ENCODE results near the gene PRKACG.

PRKACG gene

GRCh38 chr9:68981789-68982188 is 32.1 kb downstream of the PRKACG start:
- DNase-seq (ENCODE audit: low spot score) = no peak

GRCh38 chr9:68980341-68980914 is 33.5 kb downstream of the PRKACG start:
- DNase-seq (ENCODE audit: low spot score) = no peak

GRCh38 chr9:68979538-68980314 is 34.2 kb downstream of the PRKACG start:
- no peak for DNase-seq (ENCODE audit: low spot score)

GRCh38 chr9:68978501-68978900 is 35.4 kb downstream of the PRKACG start:
- DNase-seq (ENCODE audit: low spot score) = no peak

GRCh38 chr9:68978066-68978465 is 35.8 kb downstream of the PRKACG start:
- no peak for DNase-seq (ENCODE audit: low spot score)

GRCh38 chr9:68975365-68976043 is 38.4 kb downstream of the PRKACG start:
- no peak for DNase-seq (ENCODE audit: low spot score)

GRCh38 chr9:68974901-68975300 is 39.0 kb downstream of the PRKACG start:
- DNase-seq (ENCODE audit: low spot score) = no peak

- DNase-seq (ENCODE audit: low spot score) = no peak
Measured at GRCh38 chr9:68974431-68974830, 39.5 kb downstream of the PRKACG start.

- DNase-seq (ENCODE audit: low spot score) = no peak
Measured at GRCh38 chr9:68973619-68974018, 40.3 kb downstream of the PRKACG start.

- DNase-seq (ENCODE audit: low spot score) = no peak
Measured at GRCh38 chr9:68970151-68970550, 43.8 kb downstream of the PRKACG start.

GRCh38 chr9:68969538-68969937 is 44.4 kb downstream of the PRKACG start:
- DNase-seq (ENCODE audit: low spot score) = no peak

GRCh38 chr9:68967800-68968199 is 46.1 kb downstream of the PRKACG start:
- peak; percentile 8 for DNase-seq (ENCODE audit: low spot score)

- DNase-seq (ENCODE audit: low spot score) = no peak
Measured at GRCh38 chr9:68966496-68966944, 47.4 kb downstream of the PRKACG start.

GRCh38 chr9:68964765-68965164 is 49.1 kb downstream of the PRKACG start:
- no peak for DNase-seq (ENCODE audit: low spot score)

GRCh38 chr9:68964102-68964541 is 49.8 kb downstream of the PRKACG start:
- no peak for DNase-seq (ENCODE audit: low spot score)

- no peak for DNase-seq (ENCODE audit: low spot score)
Measured at GRCh38 chr9:68963416-68963815, 50.5 kb downstream of the PRKACG start.

Data from RKO (cell line).